Pancreas (tissue), 10 donors: ENCODE measurements around the gene DENND5B. TPM values are rescaled to one million over a fixed set of nuclear protein-coding genes. Genes with fewer than 3 reads are reported as not detected.
"Not testable (repeated sequence)": the region's sequence is repeated elsewhere in the genome, so short reads cannot be mapped to it uniquely, and the experiment has no call there.

ENCODE experiments used
- ATAC-seq, 4 donors: fragments of 200-7000 bp; cut with Tn5 transposase; one replicate each; pipeline versions ENCODE4 v1.8.0 to v1.9.1; 2020; ENCODE audit warnings: mild to moderate bottlenecking in 4 of 4, moderate library complexity in 4 of 4
- DNase-seq, 6 donors: peaks; one replicate each; pipeline ENCODE4 v3.0.0-alpha.2; 2020
- FAIRE-seq: peaks from 2 replicates; lab custom pipeline; 2012; peaks lifted over from hg19 to GRCh38; lab: Jason Lieb, UNC
- H3K27ac ChIP-seq, 4 donors: fragments of 200-600 bp; sonication (generic); 1 replicate in 3 of 4; 2 replicates in 1 of 4; pipeline versions ENCODE4 v1.5.0 to v1.8.0; 2020
- H3K27me3 ChIP-seq, 4 donors: fragments of 200-600 bp; one replicate each; pipeline ENCODE4 v1.8.0; 2021
- H3K36me3 ChIP-seq, 3 donors: fragments of 200-600 bp; sonication (generic) in 1 of 3; one replicate each; pipeline versions ENCODE4 v1.5.0 to v1.8.0; 2020 to 2021
- H3K4me1 ChIP-seq, 3 donors: fragments of 200-600 bp; one replicate each; pipeline ENCODE4 v1.8.0; 2021
- H3K4me3 ChIP-seq, 4 donors: fragments of 200-600 bp; sonication (generic) in 2 of 4; one replicate each; pipeline versions ENCODE4 v1.5.0 to v1.8.0; 2020 to 2021
- H3K9me3 ChIP-seq, 4 donors: fragments of 200-600 bp; one replicate each; pipeline ENCODE4 v1.8.0; 2021
- CTCF ChIP-seq, 4 donors: fragments of 200-600 bp; sonication (generic) in 3 of 4; IDR thresholded peaks; one replicate each; pipeline versions ENCODE4 v1.5.0 to v1.8.0; 2021; ENCODE audit warnings: antibody characterized with exemption in 4 of 4
- WGBS, 2 donors: extraction: QIAGEN DNeasy Blood & Tissue Kit; methylation state at CpG; one replicate each; pipeline ENCODE4 v1.1.7; 2013; 5-methylcytosine and 5-hydroxymethylcytosine counted together
- intact Hi-C, 3 donors: fragments of 100-400 bp; cut with DNase I; formaldehyde crosslinking; loops; one replicate each; pipeline versions ENCODE4 v1.11.1 to v1.14.2; 2022
- polyA plus RNA-seq, 2 donors: library from polyadenylated mRNA; stranded (reverse); fragments of 200-250 nt; gene quantifications; one replicate each; pipeline ENCODE4 v1.2.3, GENCODE V29; 2013
- total RNA-seq, 6 donors: library from RNA; stranded (reverse); fragmentation: NEBNext Ultra II Directional in 4 of 6; extraction: Animal tissue kit (Norgen Biotek cat#: 25700) in 4 of 6; gene quantifications; one replicate each; pipeline versions ENCODE4 v1.2.1 to v1.2.4, GENCODE V29; 2021 to 2023
- donor health status: healthy with polysubstance abuse.
- donor health status: DM: no; HTN: no; CAD: no; lungs with moderate emphysema.
- donor health status: DM: no; HTN: no; CAD: no.
- donor health status: control.
- donor health status: control.
- donor health status: Bipolar disorder and iron deficiency.
- donor health status: DM: yes; HTN: yes; CAD: no.
- donor health status: DM: no; HTN: no; CAD: no.
- donor health status: DM: no; HTN: no; CAD: no.
- donor health status: DM: yes; HTN: yes; CAD: no.

Gene DENND5B
- total and polyA plus RNA-seq, 8 donors: 2.4 to 11.3 (median 6.9) TPM

GRCh38 chr12:31388713-31389112 is 202.2 kb downstream of the DENND5B start:
- TF ChIP-seq CTCF (IDR thresholded peaks at IDR 0.05): no peak
- H3K27me3 ChIP-seq: no peaks in the 10 kb centered on the region
- no peak for ATAC-seq
- DNase-seq: no peak
- WGBS, 2 donors: 83 to 87% methylated on average over 4 of the region's 4 CpGs
- no peak for FAIRE-seq
- H3K27ac ChIP-seq: no peak overlapping the region
- peaks cover 0 to 43% (median 0%) of the 10 kb centered on the region in 3 donors for H3K36me3 ChIP-seq
- no peak overlapping the region for H3K4me3 ChIP-seq
- H3K4me1 ChIP-seq: no peaks in the 10 kb centered on the region
- intact Hi-C loops: no loop called here
- no peaks in the 10 kb centered on the region for H3K9me3 ChIP-seq

DNA sequence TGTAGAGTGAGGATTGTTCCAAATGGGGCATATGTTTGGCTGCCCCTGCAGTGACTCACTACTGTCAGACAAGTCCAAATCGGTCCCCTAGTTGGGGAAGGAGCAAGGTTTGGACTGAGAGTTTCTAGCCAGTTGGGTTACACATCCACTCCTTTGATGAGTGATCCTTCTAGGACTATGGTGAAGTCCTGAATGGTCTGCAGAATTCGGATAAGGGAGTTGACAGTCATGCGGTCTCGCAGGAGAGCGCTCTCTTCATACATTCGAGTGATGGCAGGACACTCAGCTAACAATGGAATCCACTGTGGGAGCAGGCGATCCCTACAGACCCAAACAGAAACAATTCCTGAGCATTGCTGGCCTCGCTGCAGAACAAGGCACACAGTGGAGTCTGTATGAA is 203.5 kb downstream of the DENND5B start:
- Histone ChIP-seq H3K27ac (no peak overlapping the region), H3K4me1 (no peaks in the 10 kb centered on the region), H3K27me3 (no peaks in the 10 kb centered on the region), H3K9me3 (no peaks in the 10 kb centered on the region), H3K36me3 (peaks cover 0 to 43% (median 0%) of the 10 kb centered on the region in 3 donors), H3K4me3 (no peak overlapping the region)
- intact Hi-C loops: no loop called here
- DNase-seq (no peak), FAIRE-seq (no peak), ATAC-seq (no peak)
- no peak for TF ChIP-seq CTCF (IDR thresholded peaks at IDR 0.05)
- 86 to 87% methylated on average over 8 of the region's 8 CpGs for WGBS, 2 donors

GRCh38 chr12:31387011-31387410 is 203.9 kb downstream of the DENND5B start:
- no peak for TF ChIP-seq CTCF (IDR thresholded peaks at IDR 0.05)
- Histone ChIP-seq H3K4me3 (no peak overlapping the region), H3K27me3 (no peaks in the 10 kb centered on the region), H3K36me3 (peaks cover 0 to 39% (median 0%) of the 10 kb centered on the region in 3 donors), H3K4me1 (no peaks in the 10 kb centered on the region), H3K9me3 (no peaks in the 10 kb centered on the region), H3K27ac (no peak overlapping the region)
- FAIRE-seq (no peak), ATAC-seq (no peak), DNase-seq (no peak)
- WGBS, 2 donors: 61 to 73% methylated on average over 2 of the region's 2 CpGs
- intact Hi-C loops: no loop called here

DNA sequence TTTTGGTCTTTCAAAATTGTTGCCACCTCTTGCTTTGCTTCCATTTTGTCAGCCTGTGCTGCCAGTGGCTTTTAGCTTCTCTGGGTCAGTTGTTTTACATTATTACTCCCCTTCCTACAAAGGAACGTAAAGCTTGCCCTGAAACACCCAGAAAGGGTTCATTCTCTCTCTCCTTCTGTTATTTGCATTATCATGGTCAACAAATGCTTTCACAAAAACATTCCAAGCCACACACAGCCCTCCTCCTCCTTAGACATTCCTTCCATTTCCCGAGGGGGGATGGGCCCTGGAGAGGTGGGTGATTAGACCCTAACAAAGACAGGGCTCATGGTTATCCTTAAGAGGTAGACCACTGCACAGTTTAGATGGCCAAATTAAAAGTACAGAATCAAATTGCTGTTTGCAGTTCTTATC is 204.6 kb downstream of the DENND5B start:
- Histone ChIP-seq H3K4me1 (no peaks in the 10 kb centered on the region), H3K27me3 (no peaks in the 10 kb centered on the region), H3K9me3 (no peaks in the 10 kb centered on the region), H3K27ac (no peak overlapping the region), H3K36me3 (peaks cover 0 to 35% (median 0%) of the 10 kb centered on the region in 3 donors), H3K4me3 (no peak overlapping the region)
- TF ChIP-seq CTCF (IDR thresholded peaks at IDR 0.05): no peak
- DNase-seq: no peak
- WGBS, 2 donors: 68 to 73% methylated on average over 2 of the region's 2 CpGs
- intact Hi-C loops: no loop called here
- FAIRE-seq: no peak
- no peak for ATAC-seq

DNA sequence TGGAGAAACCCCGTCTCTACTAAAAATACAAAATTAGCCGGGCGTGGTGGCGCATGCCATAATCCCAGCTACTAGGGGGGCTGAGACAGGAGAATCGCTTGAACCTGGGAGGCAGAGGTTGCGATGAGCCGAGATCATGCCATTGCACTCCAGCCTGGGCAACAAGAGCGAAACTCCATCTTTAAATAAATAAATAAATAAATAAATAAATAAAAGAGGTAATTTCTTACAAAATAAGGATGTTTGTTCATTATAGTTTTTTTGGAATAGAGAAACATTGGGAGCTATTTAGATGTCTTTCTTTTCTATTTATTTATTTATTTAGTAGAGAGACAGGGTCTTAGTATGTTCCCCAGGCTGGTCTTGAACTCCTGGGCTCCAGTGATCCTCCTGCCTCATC is 213.7 kb downstream of the DENND5B start:
- H3K27ac ChIP-seq, H3K36me3 ChIP-seq, DNase-seq, intact Hi-C loops, H3K4me1 ChIP-seq, H3K4me3 ChIP-seq, ATAC-seq, H3K9me3 ChIP-seq, FAIRE-seq, H3K27me3 ChIP-seq: not testable (repeated sequence)
- 85 to 94% methylated on average over 8 of the region's 8 CpGs for WGBS, 2 donors

DNA sequence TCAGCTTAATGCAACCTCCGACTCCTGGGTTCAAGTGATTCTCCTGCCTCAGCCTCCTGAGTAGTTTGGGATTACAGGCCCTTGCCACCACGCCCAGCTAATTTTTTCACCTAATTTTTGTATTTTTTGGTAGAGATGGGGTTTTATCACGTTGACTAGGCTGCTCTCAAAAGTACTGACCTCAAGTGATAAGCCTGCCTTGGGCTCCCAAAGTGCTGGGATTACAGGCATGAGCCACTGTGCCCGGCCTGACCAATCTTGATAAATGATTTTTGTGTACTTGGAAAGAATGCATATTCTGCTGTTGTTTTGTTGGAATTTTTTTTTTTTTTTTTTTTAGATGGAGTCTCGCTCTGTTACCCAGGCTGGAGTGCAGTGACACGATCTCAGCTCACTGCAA is 215.5 kb downstream of the DENND5B start:
- H3K27ac ChIP-seq, H3K4me3 ChIP-seq, H3K4me1 ChIP-seq, FAIRE-seq, H3K27me3 ChIP-seq, ATAC-seq, DNase-seq, H3K36me3 ChIP-seq, intact Hi-C loops, H3K9me3 ChIP-seq: not testable (repeated sequence)
- WGBS, 2 donors: 83 to 89% methylated on average over 6 of the region's 6 CpGs
